Measurements from ENCODE around the gene DOCK10.

DOCK10 gene

DNA sequence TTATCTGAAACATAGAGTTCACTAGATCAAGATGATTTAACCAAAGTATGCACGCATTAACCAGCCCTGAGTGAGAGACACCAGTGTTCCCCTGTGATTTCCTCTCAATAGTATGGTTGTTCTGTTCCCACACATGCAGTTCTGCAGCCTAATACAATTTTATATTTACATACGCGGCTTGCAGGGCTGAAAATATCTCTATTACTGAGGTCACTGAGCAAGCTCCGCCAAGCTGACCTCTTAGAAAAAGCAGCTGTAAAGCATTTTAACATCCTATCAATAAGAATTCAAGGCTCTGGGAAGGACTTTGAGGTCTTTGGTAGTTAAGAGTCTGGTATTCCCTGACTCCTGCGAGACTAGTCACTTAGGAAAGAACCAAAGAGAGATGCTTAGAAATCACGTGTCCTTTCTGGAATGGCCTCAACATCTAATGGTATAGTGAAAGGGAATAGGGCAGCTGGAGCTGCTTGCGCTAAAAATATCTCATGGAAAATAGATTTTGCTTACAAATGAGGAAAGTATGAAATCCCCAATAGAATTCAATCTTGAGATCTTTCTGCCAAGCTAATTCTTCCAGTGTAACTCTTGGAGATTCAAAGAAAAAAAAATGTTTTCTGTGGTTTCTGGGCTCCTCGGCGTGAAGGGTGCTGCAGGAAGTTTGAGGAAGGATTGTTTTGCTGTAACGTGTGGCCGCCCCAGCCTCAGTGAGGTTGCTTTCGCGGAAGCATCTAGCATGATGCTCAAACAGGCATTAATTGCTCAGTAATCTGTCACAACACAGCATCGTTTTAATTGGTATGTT lies 59.2 kb downstream of the DOCK10 start:
- TF ChIP-seq, protein P1, sequence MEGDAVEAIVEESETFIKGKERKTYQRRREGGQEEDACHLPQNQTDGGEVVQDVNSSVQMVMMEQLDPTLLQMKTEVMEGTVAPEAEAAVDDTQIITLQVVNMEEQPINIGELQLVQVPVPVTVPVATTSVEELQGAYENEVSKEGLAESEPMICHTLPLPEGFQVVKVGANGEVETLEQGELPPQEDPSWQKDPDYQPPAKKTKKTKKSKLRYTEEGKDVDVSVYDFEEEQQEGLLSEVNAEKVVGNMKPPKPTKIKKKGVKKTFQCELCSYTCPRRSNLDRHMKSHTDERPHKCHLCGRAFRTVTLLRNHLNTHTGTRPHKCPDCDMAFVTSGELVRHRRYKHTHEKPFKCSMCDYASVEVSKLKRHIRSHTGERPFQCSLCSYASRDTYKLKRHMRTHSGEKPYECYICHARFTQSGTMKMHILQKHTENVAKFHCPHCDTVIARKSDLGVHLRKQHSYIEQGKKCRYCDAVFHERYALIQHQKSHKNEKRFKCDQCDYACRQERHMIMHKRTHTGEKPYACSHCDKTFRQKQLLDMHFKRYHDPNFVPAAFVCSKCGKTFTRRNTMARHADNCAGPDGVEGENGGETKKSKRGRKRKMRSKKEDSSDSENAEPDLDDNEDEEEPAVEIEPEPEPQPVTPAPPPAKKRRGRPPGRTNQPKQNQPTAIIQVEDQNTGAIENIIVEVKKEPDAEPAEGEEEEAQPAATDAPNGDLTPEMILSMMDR (IDR thresholded peaks at IDR 0.05; ENCODE audit: insufficient read depth, missing control alignments), result no peak
- FAIRE-seq (no peak), DNase-seq (ENCODE audit: insufficient read length, low spot score) (no peak)

DNA sequence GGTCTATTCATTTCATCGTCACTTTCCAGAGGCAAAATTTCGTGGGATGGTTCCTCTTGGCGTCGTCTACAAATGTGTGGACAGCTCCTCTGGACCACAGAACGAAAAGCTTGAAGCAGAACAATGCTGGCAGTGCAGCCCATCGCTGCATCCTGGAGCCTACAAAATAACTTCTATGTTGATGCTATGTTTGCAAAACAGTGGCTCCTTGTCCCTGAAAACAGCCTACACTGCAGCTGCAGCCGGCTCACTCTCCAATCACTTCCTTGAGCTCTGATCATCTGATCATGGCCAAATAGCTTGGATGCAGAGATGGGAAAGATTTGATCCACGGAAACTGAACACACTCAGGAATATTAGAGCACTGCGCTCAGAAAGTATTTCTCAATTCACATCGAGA lies 60.0 kb downstream of the DOCK10 start:
- FAIRE-seq (no peak), DNase-seq (ENCODE audit: insufficient read length, low spot score) (no peak)
- TF ChIP-seq, protein P1 (IDR thresholded peaks at IDR 0.05; ENCODE audit: insufficient read depth, missing control alignments), result no peak

DNA sequence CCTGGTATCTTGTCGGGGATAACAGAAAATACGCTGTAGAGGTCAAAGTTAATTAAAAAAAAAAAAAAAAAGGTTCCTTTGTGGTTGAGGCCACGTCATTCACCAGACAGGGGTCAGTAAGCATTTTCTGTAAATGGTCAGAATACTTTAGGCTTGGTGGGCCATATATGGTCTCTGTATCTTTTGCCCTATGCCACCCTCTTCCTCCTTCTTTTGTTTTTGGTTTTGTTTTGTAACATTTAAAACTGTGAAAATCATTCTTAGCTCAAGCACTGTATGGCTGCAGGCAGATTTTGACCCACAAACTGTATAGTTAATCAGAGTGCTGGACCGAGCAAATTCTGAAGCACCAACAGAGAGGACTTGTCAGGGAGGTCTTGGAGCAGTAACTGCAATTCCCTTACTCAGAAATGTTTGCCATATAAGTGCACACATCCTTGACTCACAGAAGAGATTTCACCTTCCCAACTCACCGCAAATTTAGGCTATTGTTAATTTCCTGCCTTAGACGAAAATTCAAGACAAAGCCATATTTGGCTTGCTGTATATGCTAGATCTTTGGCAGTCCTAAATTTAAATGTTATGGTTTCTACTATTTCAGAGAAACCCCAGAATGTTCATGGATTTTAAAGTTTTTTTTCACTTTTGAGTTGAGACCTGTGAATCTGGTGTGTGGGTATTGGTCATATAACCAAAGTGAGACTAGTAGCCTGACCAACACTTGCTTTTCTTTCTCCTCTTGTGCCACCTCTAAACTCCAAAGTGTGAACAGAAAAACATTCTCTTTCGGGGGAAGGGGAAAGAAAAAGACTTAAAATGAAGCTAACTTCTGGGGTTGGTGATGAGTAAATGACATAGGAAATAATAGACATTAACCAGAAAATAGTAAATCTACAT lies 65.4 kb downstream of the DOCK10 start:
- TF ChIP-seq, protein P1 (IDR thresholded peaks at IDR 0.05; ENCODE audit: insufficient read depth, missing control alignments), result no peak
- FAIRE-seq (no peak), DNase-seq (ENCODE audit: insufficient read length, low spot score) (no peak)

DNA sequence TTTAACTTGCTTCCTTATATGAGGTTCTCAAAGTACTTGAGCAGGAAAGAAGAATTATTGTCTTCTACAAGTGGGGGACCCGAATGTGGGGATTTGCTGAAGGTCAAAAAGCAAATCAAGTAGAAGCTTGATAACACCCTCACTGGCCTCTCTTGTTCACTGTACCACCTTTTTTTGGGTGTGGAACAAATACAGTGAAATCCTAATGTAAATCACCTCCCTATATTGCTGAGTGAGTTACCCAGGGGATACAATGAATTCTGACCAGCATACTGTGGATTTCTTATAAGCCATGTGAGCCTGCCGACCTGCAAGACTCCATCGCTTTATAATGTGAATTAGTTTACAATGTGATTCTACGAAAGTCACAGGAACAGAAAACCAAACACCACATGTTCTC lies 66.5 kb downstream of the DOCK10 start:
- TF ChIP-seq, protein P1 (IDR thresholded peaks at IDR 0.05; ENCODE audit: insufficient read depth, missing control alignments), result no peak

DNA sequence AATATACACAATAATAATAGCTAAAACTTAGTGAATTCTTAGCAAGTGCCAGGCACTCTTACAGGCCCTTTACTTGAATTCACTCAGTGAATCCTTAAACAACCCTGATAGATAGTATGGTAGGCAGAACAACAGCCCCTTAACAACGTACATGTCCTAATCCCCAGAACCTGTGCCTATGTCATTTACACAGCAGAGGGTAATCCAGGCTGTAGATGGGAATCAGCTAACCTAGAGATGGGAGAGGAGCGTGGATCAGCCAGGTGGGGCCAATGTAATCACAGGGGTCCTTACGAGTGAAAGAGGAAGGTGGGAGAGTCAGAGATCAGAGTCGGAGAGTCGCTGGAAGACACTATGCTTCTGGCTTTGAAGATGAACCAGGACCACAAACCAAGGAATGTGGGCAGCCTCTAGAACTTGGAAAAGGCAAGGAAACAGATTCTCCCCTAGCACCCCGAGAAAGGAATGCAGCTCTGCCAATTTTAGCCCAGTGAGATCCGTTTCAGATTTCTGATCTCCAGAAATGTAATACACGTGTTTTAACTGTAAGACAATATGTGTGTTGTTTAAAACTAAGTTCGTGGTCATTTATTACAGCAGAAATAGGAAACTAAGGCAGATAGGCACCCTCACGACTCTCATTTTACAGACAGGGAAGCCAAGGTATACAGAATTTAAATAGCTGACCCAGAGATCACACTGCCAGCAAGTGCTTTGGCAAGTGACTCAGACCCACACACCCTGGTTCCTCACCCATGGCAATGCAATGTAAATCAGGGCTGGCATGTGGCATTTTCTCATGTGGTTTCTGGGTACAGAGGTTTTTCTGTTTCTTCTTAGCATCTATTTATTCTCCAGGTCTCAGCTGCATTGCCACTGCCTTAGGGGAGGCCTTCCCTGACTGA lies 68.9 kb downstream of the DOCK10 start:
- FAIRE-seq (no peak), DNase-seq (ENCODE audit: insufficient read length, low spot score) (no peak)

More for the DNA sequence above, 66.5 kb downstream of the DOCK10 start:
- no peak for DNase-seq (ENCODE audit: insufficient read length, low spot score)
- FAIRE-seq, result no peak

DNA sequence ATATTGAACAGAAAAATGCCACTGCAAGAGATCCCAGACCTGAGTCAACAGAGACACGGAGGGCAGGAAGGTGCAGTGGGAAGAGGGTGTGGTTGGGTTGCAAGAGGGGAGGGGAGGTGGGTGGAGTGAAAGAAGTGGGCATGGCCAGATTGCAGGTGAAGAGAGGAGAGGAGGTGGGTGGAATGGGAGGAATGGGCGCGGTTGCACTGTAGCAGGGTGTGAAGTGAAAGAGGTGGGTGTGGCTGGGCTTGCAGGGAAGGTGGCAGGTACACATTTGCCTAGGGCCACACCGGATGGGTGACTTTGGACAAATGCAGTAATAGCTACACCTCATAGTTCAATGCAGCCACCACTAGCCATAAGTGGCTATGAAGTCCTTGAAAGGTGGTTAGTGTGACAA lies 71.1 kb downstream of the DOCK10 start:
- TF ChIP-seq, protein P1 (IDR thresholded peaks at IDR 0.05; ENCODE audit: insufficient read depth, missing control alignments), result no peak
- no peak for FAIRE-seq
- DNase-seq (ENCODE audit: insufficient read length, low spot score), result no peak

More for the DNA sequence above, 68.9 kb downstream of the DOCK10 start:
- TF ChIP-seq, protein P1 (IDR thresholded peaks at IDR 0.05; ENCODE audit: insufficient read depth, missing control alignments), result no peak

Data from D721Med (cell line).